Activated T-cell treated with anti-CD3 and anti-CD28 coated beads for 1 hour (primary cell): ENCODE measurements around the gene CEP192.
"Not testable (repeated sequence)": the region's sequence is repeated elsewhere in the genome, so short reads cannot be mapped to it uniquely, and the experiment has no call there.

Experiments
- DNase-seq: peaks from one replicate; pipeline ENCODE4 v3.0.0-alpha.2; 2020; ENCODE audit warnings: low read depth

Gene CEP192

GRCh38 chr18:12990967-12991820, at the start of gene CEP192:
Gene CEP192 (plus strand): TSS chr18:12991362. CDS start chr18:12999425, 8,063 bp downstream.
- peak; percentile 92 for DNase-seq

- DNase-seq, result no peak
These were observed 47.9 kb upstream of the CEP192 start for GRCh38 chr18:12943215-12943614.

GRCh38 chr18:12944709-12945108, 46.5 kb upstream of the CEP192 start:
- DNase-seq, result no peak

- no peak for DNase-seq
These were observed 44.4 kb upstream of the CEP192 start for GRCh38 chr18:12946549-12947284.

- DNase-seq, result peak; percentile 99
These were observed 43.7 kb upstream of the CEP192 start, which contains the start of gene SEH1L for GRCh38 chr18:12947285-12948049. Gene SEH1L (plus strand): TSS chr18:12948011. CDS start chr18:12948122, 111 bp downstream.

- peak; percentile 98 for DNase-seq
These were observed 42.9 kb upstream of the CEP192 start for GRCh38 chr18:12948050-12948804.

GRCh38 chr18:12958478-12958877, 32.7 kb upstream of the CEP192 start:
- no peak for DNase-seq

GRCh38 chr18:12960395-12960794, 30.8 kb upstream of the CEP192 start:
- DNase-seq, result no peak

- DNase-seq, result no peak
These were observed 30.2 kb upstream of the CEP192 start for GRCh38 chr18:12960853-12961397.

GRCh38 chr18:12963069-12963468, 28.1 kb upstream of the CEP192 start:
- DNase-seq, result no peak

- DNase-seq, result no peak
These were observed 23.0 kb upstream of the CEP192 start for GRCh38 chr18:12968115-12968514.

- no peak for DNase-seq
These were observed 22.5 kb upstream of the CEP192 start for GRCh38 chr18:12968619-12969018.

- no peak for DNase-seq
These were observed 17.5 kb upstream of the CEP192 start for GRCh38 chr18:12973562-12974213.

- no peak for DNase-seq
These were observed 15.7 kb upstream of the CEP192 start for GRCh38 chr18:12975488-12975887.

- no peak for DNase-seq
These were observed 14.9 kb upstream of the CEP192 start for GRCh38 chr18:12976305-12976704.

- not testable (repeated sequence) for DNase-seq
These were observed 11.1 kb upstream of the CEP192 start for GRCh38 chr18:12980065-12980464.

- DNase-seq, result no peak
These were observed 1.6 kb upstream of the CEP192 start for GRCh38 chr18:12989397-12990122.

- no peak for DNase-seq
These were observed 1.1 kb upstream of the CEP192 start for GRCh38 chr18:12990123-12990475.

GRCh38 chr18:12990641-12990966, 558 bp upstream of the CEP192 start:
- no peak for DNase-seq

- no peak for DNase-seq
These were observed 638 bp downstream of the CEP192 start for GRCh38 chr18:12991821-12992179.
